HepG2 (cell line): Measurements from ENCODE around the gene PLAC9. TPM values are rescaled to one million over a fixed set of nuclear protein-coding genes. Genes with fewer than 3 reads are reported as not detected.

Source experiments
- ATAC-seq: fragments of 200-7000 bp; cut with Tn5 transposase; 3 replicates; pipeline ENCODE4 v1.9.1; 2020; ENCODE audit warnings: mild to moderate bottlenecking, moderate library complexity
- BruUV-seq: library from RNA; stranded (reverse); fragments of 400-500 nt; replicated peaks from 2 replicates; lab custom pipeline; 2021; lab: Mats Ljungman, UMichigan
- CTCF ChIA-PET: fragments of 300-600 bp; formaldehyde crosslinking; extraction: SDS; loops from one replicate; lab custom pipeline; 2021; ENCODE audit warnings: low total read pairs, inconsistent platforms, low intra/inter-chr PET ratio; lab: Yijun Ruan, JAX
- POLR2A ChIA-PET: fragments of 350-600 bp; sonication (Branson Sonifier 250); formaldehyde crosslinking; loops from one replicate; lab custom pipeline; 2020; ENCODE audit warnings: antibody characterized with exemption, inconsistent platforms; lab: Yijun Ruan, JAX
- DNase-seq: peaks from one replicate; pipeline ENCODE4 v3.0.0-alpha.2; 2015; ENCODE audit warnings: low spot score
- FAIRE-seq: peaks from 3 replicates; lab custom pipeline; 2011; peaks lifted over from hg19 to GRCh38; lab: Jason Lieb, UNC
- H2AFZ ChIP-seq: one replicate; pipeline ENCODE4 v1.6.1; 2011; ENCODE audit warnings: low read length, inconsistent platforms
- H3K27ac ChIP-seq: fragments of 300-600 bp; 3 replicates; pipeline ENCODE4 v1.8.0; 2011; ENCODE audit warnings: mixed run types, mild to moderate bottlenecking, mixed read lengths, low read length, inconsistent platforms; ENCODE audit not compliant: insufficient read depth; ENCODE audit errors: extremely low read length
- H3K27me3 ChIP-seq, 2 experiments: fragments of 200-600 bp in 1 of 2; 2 replicates in 1 of 2; 3 replicates in 1 of 2; pipeline versions ENCODE4 v1.6.0 to v1.8.0; 2011; ENCODE audit warnings: low read length in 2 of 2, mild to moderate bottlenecking in 2 of 2, moderate library complexity in 2 of 2, inconsistent platforms in 1 of 2; ENCODE audit not compliant: insufficient read depth in 2 of 2, control insufficient read depth in 1 of 2
- H3K36me3 ChIP-seq, 2 experiments: fragments of 200-600 bp in 1 of 2; replicated peaks in 1 of 2; 2 replicates in 1 of 2; 3 replicates in 1 of 2; pipeline versions ENCODE4 v1.5.1 to v1.8.0; 2011; ENCODE audit warnings: low read length in 2 of 2, inconsistent platforms in 1 of 2; ENCODE audit not compliant: insufficient read depth in 2 of 2, control insufficient read depth in 1 of 2
- H3K4me1 ChIP-seq: 2 replicates; pipeline ENCODE4 v1.5.1; 2012; ENCODE audit warnings: low read length, inconsistent platforms; ENCODE audit not compliant: insufficient read depth
- H3K4me2 ChIP-seq: 2 replicates; pipeline ENCODE4 v1.6.0; 2011; ENCODE audit warnings: low read depth, low read length, inconsistent platforms
- H3K4me3 ChIP-seq, 3 experiments: fragments of 200-600 bp in 1 of 3; sonication (generic), shearing (Covaris generic) in 1 of 3; replicated peaks in 1 of 3; 2 replicates each; pipeline ENCODE4 v1.5.1; 2011 to 2016; ENCODE audit warnings: low read length in 3 of 3, inconsistent platforms in 2 of 3, low read depth in 2 of 3, mild to moderate bottlenecking in 2 of 3, control low read depth in 1 of 3, mixed read lengths in 1 of 3; ENCODE audit not compliant: insufficient read depth in 1 of 3
- H3K79me2 ChIP-seq: one replicate; pipeline ENCODE4 v1.6.1; 2011; ENCODE audit warnings: low read length, inconsistent platforms; ENCODE audit not compliant: insufficient read depth
- H3K9ac ChIP-seq: 2 replicates; pipeline ENCODE4 v1.6.0; 2011; ENCODE audit warnings: mild to moderate bottlenecking, low read depth, low read length, inconsistent platforms; ENCODE audit not compliant: insufficient read depth
- H3K9me3 ChIP-seq: 2 replicates; pipeline ENCODE4 v1.5.1; 2012; ENCODE audit warnings: mild to moderate bottlenecking, low read length
- H4K20me1 ChIP-seq: 2 replicates; pipeline ENCODE4 v1.6.0; 2011; ENCODE audit warnings: inconsistent platforms, mild to moderate bottlenecking, low read length, moderate library complexity; ENCODE audit not compliant: insufficient read depth
- ARID5B ChIP-seq: IDR thresholded peaks from 2 replicates; pipeline ENCODE4 v1.4.0; 2020; ENCODE audit warnings: mild to moderate bottlenecking, missing genetic modification reagents
- CBFB ChIP-seq: sonication (generic); formaldehyde crosslinking; IDR thresholded peaks from 2 replicates; pipeline ENCODE4 v1.4.0; 2020; ENCODE audit warnings: missing genetic modification reagents
- MNT ChIP-seq: fragments of 450-650 bp; IDR thresholded peaks from 2 replicates; pipeline ENCODE4 v1.6.1; 2016
- NR2F2 ChIP-seq: IDR thresholded peaks from 2 replicates; pipeline ENCODE4 v1.6.1; 2012; ENCODE audit warnings: low read depth, inconsistent platforms, borderline replicate concordance
- ZNF562 ChIP-seq: sonication (generic); formaldehyde crosslinking; IDR thresholded peaks from 2 replicates; pipeline ENCODE4 v1.8.0; 2022; ENCODE audit warnings: missing genetic modification reagents, borderline replicate concordance
- ZNF597 ChIP-seq: sonication (generic); formaldehyde crosslinking; IDR thresholded peaks from 2 replicates; pipeline ENCODE4 v1.5.0; 2020; ENCODE audit warnings: missing genetic modification reagents
- ZNF816 ChIP-seq: sonication (generic); formaldehyde crosslinking; IDR thresholded peaks from 2 replicates; pipeline ENCODE4 v1.8.0; 2022; ENCODE audit warnings: missing genetic modification reagents, mild to moderate bottlenecking, borderline replicate concordance
- WGBS: methylation state at CpG from one replicate; pipeline ENCODE4 v1.1.6; 2017; ENCODE audit warnings: low lambda C conversion rate; 5-methylcytosine and 5-hydroxymethylcytosine counted together
- in situ Hi-C: cut with HindIII; loops from 2 replicates; pipeline ENCODE4 v1.10.0; 2017; ENCODE audit warnings: low pct_unique_long_range_greater_than_20kb; ENCODE audit not compliant: extremely low pct_ligation_motif_present
- intact Hi-C: fragments of 100-400 bp; cut with micrococcal nuclease; formaldehyde crosslinking; loops from one replicate; pipeline ENCODE4 v1.10.0; 2022; ENCODE audit not compliant: unreplicated experiment
- polyA plus RNA-seq, 8 experiments: library from polyadenylated mRNA; depleted of rRNA in 3 of 8; stranded (reverse) in 7 of 8; unstranded in 1 of 8; fragments of >200 nt; fragmentation: Illumina TruSeq in 4 of 8; extraction: Trizol in 4 of 8; gene quantifications; 2 replicates each; pipeline versions ENCODE4 v1.2.1 to v1.2.3, GENCODE V29; 2011 to 2016; ENCODE audit warnings: low read depth in 4 of 8, missing spikeins in 1 of 8, mixed read lengths in 1 of 8; ENCODE audit not compliant: insufficient read depth in 1 of 8
- total RNA-seq, 5 experiments: library from RNA; depleted of rRNA; stranded (reverse); fragments of >200 nt; fragmentation: Illumina TruSeq; extraction: Trizol; gene quantifications; 2 replicates each; pipeline ENCODE4 v1.2.3, GENCODE V29; 2016; ENCODE audit warnings: low read depth in 1 of 5

The PLAC9 gene
- total and polyA plus RNA-seq, 2 of the 13 experiments (the other 11 are each of a cell fraction or from before 2014, with no cell fraction given), result not detected

GRCh38 chr10:80148166-80148805 lies 15.8 kb downstream of the PLAC9 start:
- 0 out of 5 replicates have a peak, but pooled peaks cover 0 to 4% of the 10 kb centered on the region in 2 experiments for H3K27me3 ChIP-seq
- no peak overlapping the region for H2AFZ ChIP-seq
- H3K79me2 ChIP-seq, result no peaks in the 10 kb centered on the region
- no peaks in the 10 kb centered on the region for H3K36me3 ChIP-seq
- TF ChIP-seq ZNF562 (CRISPR knock-in tag) (no peak), ZNF816 (CRISPR knock-in tag) (no peak), MNT (no peak), ARID5B (CRISPR knock-in tag) (no peak), ZNF597 (no peak), CBFB (CRISPR knock-in tag) (no peak), NR2F2 (no peak)
- no peaks in the 10 kb centered on the region for H4K20me1 ChIP-seq
- FAIRE-seq (no peak), DNase-seq (no peak), ATAC-seq (no peak)
- in situ Hi-C loops (no loop called here), intact Hi-C loops (loop anchor here (10.0 kb wide), 1 partner anchor 57 kb away; the partner anchor contains the start of gene ANXA11)
- H3K9me3 ChIP-seq, result no peaks in the 10 kb centered on the region
- no peak overlapping the region for H3K4me2 ChIP-seq
- H3K4me1 ChIP-seq, result peaks cover 17% of the 10 kb centered on the region; the same call in 1 of the 2 replicates
- H3K27ac ChIP-seq, result no peak overlapping the region
- ChIA-PET CTCF (no interaction called here), POLR2A (no interaction called here)
- BruUV-seq, result no TSS peak
- WGBS, result 93% methylated on average over 3 of the region's 5 CpGs
- H3K9ac ChIP-seq, result no peak overlapping the region
- H3K4me3 ChIP-seq, result no peak overlapping the region
